Neural cell (in vitro differentiated cells): Measurements from ENCODE around the gene ASNS. TPM values are rescaled to one million over a fixed set of nuclear protein-coding genes. Genes with fewer than 3 reads are reported as not detected.

Experiments
- H2AFZ ChIP-seq: fragments of 200-600, 300-800 bp; sonication (generic), shearing (Covaris generic); 2 replicates; pipeline ENCODE4 v1.6.0; 2014; ENCODE audit warnings: low read depth, mild to moderate bottlenecking, antibody characterized with exemption, low read length, moderate library complexity
- H3F3A ChIP-seq: fragments of 200-600 bp; shearing (Covaris generic); 2 replicates; pipeline ENCODE4 v1.6.1; 2016; ENCODE audit warnings: mild to moderate bottlenecking, moderate library complexity, mixed read lengths, antibody characterized with exemption, low read length; ENCODE audit not compliant: insufficient read depth, poor library complexity, severe bottlenecking
- H3K27ac ChIP-seq: fragments of 200-600, 300-800 bp; sonication (generic), shearing (Covaris generic); 2 replicates; pipeline ENCODE4 v1.5.1; 2014; ENCODE audit warnings: mild to moderate bottlenecking, low read length, moderate library complexity
- H3K27me3 ChIP-seq: fragments of 300-800, 200-600 bp; sonication (generic), shearing (Covaris generic); 2 replicates; pipeline ENCODE4 v1.6.0; 2014; ENCODE audit warnings: mild to moderate bottlenecking, low read depth, low read length, moderate library complexity; ENCODE audit not compliant: insufficient read depth
- H3K36me3 ChIP-seq: fragments of 300-800, 200-600 bp; sonication (generic), shearing (Covaris generic); 2 replicates; pipeline ENCODE4 v1.5.1; 2014; ENCODE audit warnings: mild to moderate bottlenecking, antibody characterized with exemption, low read length, moderate library complexity; ENCODE audit not compliant: insufficient read depth
- H3K4me2 ChIP-seq: fragments of 300-800, 200-600 bp; sonication (generic), shearing (Covaris generic); 2 replicates; pipeline ENCODE4 v1.6.0; 2014; ENCODE audit warnings: mild to moderate bottlenecking, low read length
- H3K4me3 ChIP-seq: fragments of 300-800, 200-600 bp; sonication (generic), shearing (Covaris generic); 2 replicates; pipeline ENCODE4 v1.5.1; 2014; ENCODE audit warnings: mild to moderate bottlenecking, low read length, moderate library complexity
- H3K79me2 ChIP-seq: fragments of 200-600 bp; shearing (Covaris generic); replicated peaks from 2 replicates; pipeline ENCODE4 v1.6.0; 2014; ENCODE audit warnings: mild to moderate bottlenecking, low read length, moderate library complexity; ENCODE audit not compliant: insufficient read depth
- H3K9ac ChIP-seq: fragments of 300-800, 200-600 bp; sonication (generic), shearing (Covaris generic); 2 replicates; pipeline ENCODE4 v1.6.1; 2016; ENCODE audit warnings: mild to moderate bottlenecking, low read length, mixed read lengths
- H3K9me2 ChIP-seq: fragments of 200-600 bp; shearing (Covaris generic); 2 replicates; pipeline ENCODE4 v1.6.1; 2016; ENCODE audit warnings: mild to moderate bottlenecking, low read length, mixed read lengths; ENCODE audit not compliant: insufficient read depth
- H3K9me3 ChIP-seq: fragments of 200-600, 300-800 bp; sonication (generic), shearing (Covaris generic); 2 replicates; pipeline ENCODE4 v1.6.1; 2016; ENCODE audit warnings: mild to moderate bottlenecking, mixed run types, low read length, moderate library complexity, mixed read lengths
- H4K20me1 ChIP-seq: fragments of 200-600 bp; shearing (Covaris generic); 2 replicates; pipeline ENCODE4 v1.6.1; 2016; ENCODE audit warnings: mild to moderate bottlenecking, mixed run types; ENCODE audit not compliant: insufficient read depth
- CTCF ChIP-seq: fragments of 450-650 bp; IDR thresholded peaks from 2 replicates; pipeline ENCODE4 v1.5.1; 2014; ENCODE audit warnings: antibody characterized with exemption, mild to moderate bottlenecking, moderate library complexity; ENCODE audit not compliant: poor library complexity, severe bottlenecking
- EP300 ChIP-seq: fragments of 450-650 bp; conservative IDR thresholded peaks from 2 replicates; pipeline ENCODE4 v1.6.1; 2014; ENCODE audit warnings: antibody characterized with exemption, mild to moderate bottlenecking, moderate library complexity; ENCODE audit not compliant: poor library complexity, severe bottlenecking
- EZH2 ChIP-seq: fragments of 200-600, 300-800 bp; shearing (Covaris generic), sonication (generic); IDR thresholded peaks from 2 replicates; pipeline ENCODE4 v1.6.1; 2014; ENCODE audit warnings: antibody characterized with exemption, low read length, borderline replicate concordance, mild to moderate bottlenecking; ENCODE audit not compliant: insufficient read depth, poor library complexity, severe bottlenecking
- MXI1 ChIP-seq: fragments of 450-650 bp; conservative IDR thresholded peaks from 2 replicates; pipeline ENCODE4 v1.6.1; 2014; ENCODE audit warnings: antibody characterized with exemption, mild to moderate bottlenecking; ENCODE audit not compliant: poor library complexity, severe bottlenecking
- POLR2AphosphoS5 ChIP-seq: IDR thresholded peaks from 2 replicates; pipeline ENCODE4 v1.6.1; 2012
- RAD21 ChIP-seq: fragments of 450-650 bp; conservative IDR thresholded peaks from 2 replicates; pipeline ENCODE4 v1.6.1; 2014; ENCODE audit warnings: antibody characterized with exemption, mild to moderate bottlenecking, moderate library complexity
- REST ChIP-seq: IDR thresholded peaks from 2 replicates; pipeline ENCODE4 v1.6.1; 2012; ENCODE audit warnings: borderline replicate concordance
- SMC3 ChIP-seq: fragments of 450-650 bp; conservative IDR thresholded peaks from 2 replicates; pipeline ENCODE4 v1.6.1; 2014; ENCODE audit warnings: antibody characterized with exemption, mild to moderate bottlenecking, moderate library complexity; ENCODE audit not compliant: poor library complexity
- TAF1 ChIP-seq: IDR thresholded peaks from 2 replicates; pipeline ENCODE4 v1.6.1; 2012; ENCODE audit warnings: low read depth
- polyA plus RNA-seq: library from polyadenylated mRNA; depleted of rRNA; stranded (reverse); fragments of >200 nt; gene quantifications from 2 replicates; pipeline ENCODE4 v1.2.3, GENCODE V29; 2014

The ASNS gene
- polyA plus RNA-seq, 1 donor from 2014 or later: 176 TPM

GRCh38 chr7:97842772-97843345 lies 29.3 kb downstream of the ASNS start:
- TF ChIP-seq REST (no peak), TAF1 (no peak), EZH2 (no peak), SMC3 (no peak), EP300 (no peak), CTCF (no peak), MXI1 (no peak), RAD21 (no peak), POLR2AphosphoS5 (no peak)
- no peak overlapping the region for H3K9ac ChIP-seq
- no peaks in the 10 kb centered on the region for H3K9me3 ChIP-seq
- no peaks in the 10 kb centered on the region for H3K27me3 ChIP-seq
- H3K4me2 ChIP-seq: no peak overlapping the region
- H3K79me2 ChIP-seq: no peaks in the 10 kb centered on the region
- H3K36me3 ChIP-seq: no peaks in the 10 kb centered on the region
- no peaks in the 10 kb centered on the region for H3K9me2 ChIP-seq
- no peaks in the 10 kb centered on the region for H4K20me1 ChIP-seq
- H3K27ac ChIP-seq: no peak overlapping the region
- H2AFZ ChIP-seq: no peak overlapping the region
- no peaks in the 10 kb centered on the region for H3F3A ChIP-seq
- H3K4me3 ChIP-seq: no peak overlapping the region

DNA sequence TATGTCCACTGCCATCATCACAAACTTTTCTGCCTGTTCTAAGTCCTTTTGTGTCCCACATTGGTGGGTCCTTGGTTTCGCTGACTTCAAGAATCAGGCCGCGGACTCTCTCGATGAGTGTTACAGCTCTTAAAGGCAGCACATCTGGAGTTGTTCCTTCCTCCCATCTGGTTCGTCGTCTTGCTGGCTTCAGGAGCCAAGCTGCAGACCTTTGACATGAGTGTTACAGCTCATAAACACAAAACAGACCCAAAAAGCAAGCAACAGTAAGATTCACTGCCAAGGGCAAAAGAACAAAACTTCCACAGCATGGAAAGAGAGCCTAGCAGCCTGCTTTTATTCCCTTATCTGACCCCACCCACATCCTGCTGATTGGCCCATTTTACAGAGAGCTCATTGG lies 30.2 kb downstream of the ASNS start:
- Histone ChIP-seq H3K9me2 (no peaks in the 10 kb centered on the region), H3K27me3 (no peaks in the 10 kb centered on the region), H3K79me2 (no peaks in the 10 kb centered on the region), H2AFZ (no peak overlapping the region), H3K4me3 (no peak overlapping the region), H4K20me1 (no peaks in the 10 kb centered on the region), H3K4me2 (no peak overlapping the region), H3K9ac (no peak overlapping the region), H3K9me3 (no peaks in the 10 kb centered on the region), H3F3A (no peaks in the 10 kb centered on the region), H3K27ac (no peak overlapping the region), H3K36me3 (no peaks in the 10 kb centered on the region)
- TF ChIP-seq EZH2: no peak
- TF ChIP-seq MXI1: no peak
- no peak for TF ChIP-seq POLR2AphosphoS5
- no peak for TF ChIP-seq EP300
- TF ChIP-seq RAD21: no peak
- TF ChIP-seq REST: no peak
- no peak for TF ChIP-seq TAF1
- no peak for TF ChIP-seq CTCF
- TF ChIP-seq SMC3: no peak
